Sigmoid colon (tissue), 3 donors: ENCODE data around the gene LARP6.

ENCODE experiments used
- CTCF ChIP-seq, 4 experiments: fragments of 450-650 bp in 3 of 4; fragments of 200-600 bp in 1 of 4; IDR thresholded peaks; one replicate each; pipeline ENCODE4 v1.5.1; 2016 to 2019; ENCODE audit warnings: antibody characterized with exemption in 4 of 4, mild to moderate bottlenecking in 3 of 4, moderate library complexity in 2 of 4
- POLR2A ChIP-seq, 2 donors: fragments of 450-650 bp; IDR thresholded peaks; one replicate each; pipeline ENCODE4 v1.6.1; 2016; ENCODE audit warnings: antibody characterized with exemption in 2 of 2, mild to moderate bottlenecking in 2 of 2, moderate library complexity in 2 of 2

GRCh38 chr15:70792171-70792573 is 61.8 kb downstream of the LARP6 start:
- no peak for TF ChIP-seq POLR2A (IDR thresholded peaks at IDR 0.05)
- no peak for TF ChIP-seq CTCF (IDR thresholded peaks at IDR 0.05)
